NCI-H345 (cell line): ENCODE data around the gene ARHGAP18.

Experiments
- DNase-seq: peaks from one replicate; lab custom pipeline; 2025; lab: John Stamatoyannopoulos, UW

Gene ARHGAP18

DNA sequence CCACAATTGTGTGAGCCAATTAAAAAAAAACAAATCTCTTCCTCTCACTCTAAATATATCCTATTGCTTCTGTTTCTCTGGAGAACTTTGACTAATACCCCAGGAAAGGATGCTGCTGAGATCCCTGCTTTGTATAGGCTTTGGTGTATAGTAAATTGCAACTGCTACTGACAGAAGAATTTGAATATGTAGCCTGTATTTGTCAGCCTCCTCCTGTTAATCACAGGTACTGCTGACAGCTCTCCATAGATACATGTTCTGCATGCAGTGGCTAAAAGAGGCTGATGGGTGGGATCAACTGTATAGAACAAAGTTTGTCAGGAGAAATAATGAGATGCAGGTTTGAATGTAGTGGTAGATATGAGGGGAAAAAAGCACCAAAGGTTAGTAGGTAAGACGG is 95.0 kb downstream of the ARHGAP18 start:
- no peak for DNase-seq

DNA sequence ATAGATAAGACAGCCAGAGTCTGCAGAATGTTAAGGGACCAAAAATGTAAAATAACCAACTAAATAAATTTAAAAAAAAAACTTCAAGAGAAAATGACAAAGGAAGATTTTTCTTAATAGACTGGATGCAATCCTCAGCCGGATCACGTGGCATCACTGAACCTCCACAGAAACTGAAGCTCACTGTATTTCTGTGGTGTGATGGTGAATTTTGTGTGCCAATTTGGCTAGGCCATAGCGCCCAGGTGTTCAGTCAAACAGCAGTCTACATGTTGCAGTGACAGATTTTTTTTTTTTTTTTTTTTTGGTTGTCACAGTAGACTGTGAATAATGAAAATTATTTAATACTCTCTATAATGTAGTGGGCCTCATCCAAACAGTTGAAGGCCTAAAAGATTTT is 95.5 kb downstream of the ARHGAP18 start:
- DNase-seq: no peak

- no peak for DNase-seq
Observed at GRCh38 chr6:129612440-129612839, 97.5 kb downstream of the ARHGAP18 start.

- no peak for DNase-seq
Observed at GRCh38 chr6:129609635-129610034, 100.3 kb downstream of the ARHGAP18 start.

DNA sequence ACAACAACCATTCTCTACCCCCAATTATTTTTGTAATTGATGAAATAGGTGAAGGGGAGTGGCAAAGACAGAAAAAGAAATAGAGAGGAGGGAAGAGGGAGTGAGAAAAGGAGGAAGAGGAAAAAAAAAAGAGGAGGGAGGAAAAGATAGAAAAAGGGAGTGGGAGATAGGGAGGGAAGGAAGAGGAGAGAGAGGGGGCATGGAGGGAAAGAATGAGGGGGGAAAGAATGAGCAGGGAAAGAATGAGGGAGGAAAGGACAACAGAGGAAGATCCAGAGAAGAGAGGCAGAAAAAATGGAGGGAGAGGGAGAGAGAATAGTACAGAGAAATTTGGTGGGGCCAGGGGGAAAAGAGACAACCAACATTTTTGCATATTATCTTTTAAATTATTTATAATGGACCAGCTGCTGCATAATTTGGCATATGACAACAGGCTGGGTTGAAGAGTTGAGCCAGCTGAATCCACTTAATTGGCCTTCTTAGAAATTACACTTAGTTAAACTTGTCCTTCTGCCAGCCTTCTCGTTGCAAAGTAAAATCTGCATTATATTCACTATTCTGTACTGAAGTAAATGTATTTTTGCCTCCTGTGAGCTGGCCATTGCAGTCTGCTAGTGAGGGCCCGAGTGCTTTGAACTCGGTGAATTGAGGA is 101.0 kb downstream of the ARHGAP18 start:
- DNase-seq: no peak

DNA sequence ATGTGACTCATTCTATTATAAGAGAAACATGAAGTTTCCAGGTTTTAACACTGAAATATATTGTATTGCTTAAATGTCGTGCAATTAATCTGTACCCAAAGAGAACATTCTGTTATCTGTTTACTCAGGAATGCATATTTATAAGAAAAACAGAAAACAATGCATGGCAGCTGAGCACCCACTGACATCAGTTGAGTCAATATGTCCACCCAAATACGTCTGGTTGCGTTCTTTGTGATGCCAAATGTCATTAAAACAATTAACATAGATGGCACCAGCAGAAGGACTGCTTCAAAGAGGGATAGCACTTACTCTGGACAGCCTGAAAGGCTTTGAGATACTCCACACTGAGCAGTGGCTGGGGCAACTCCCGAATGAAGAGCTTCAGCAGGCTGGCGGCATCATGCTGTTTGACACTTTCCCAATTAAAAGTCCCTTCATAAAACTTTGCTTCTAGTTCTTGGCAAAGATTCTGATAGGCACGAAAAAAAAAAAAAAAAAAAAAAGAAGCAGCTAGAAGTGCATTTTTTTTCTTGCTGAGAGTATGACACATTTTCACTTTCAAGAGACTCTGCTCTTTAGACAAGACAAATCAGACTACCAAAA is 102.3 kb downstream of the ARHGAP18 start:
- DNase-seq: no peak

DNA sequence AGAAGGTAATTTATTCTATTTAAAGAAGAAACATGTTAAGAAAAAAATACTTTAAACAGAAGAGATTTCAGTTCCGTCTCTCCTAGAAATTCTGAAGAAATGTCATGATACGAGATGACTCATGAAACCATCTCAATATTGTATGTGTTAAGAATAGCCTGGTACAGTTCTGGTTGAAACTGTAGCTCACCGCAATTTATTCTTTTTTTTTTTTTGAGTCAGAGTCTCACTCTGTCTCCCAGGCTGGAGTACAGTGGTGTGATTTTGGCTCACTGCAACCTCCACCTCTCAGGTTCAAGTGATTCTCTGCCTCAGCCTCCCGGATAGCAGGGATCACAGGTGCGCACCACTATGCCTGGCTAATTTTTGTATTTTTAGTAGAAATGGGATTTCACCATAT is 103.3 kb downstream of the ARHGAP18 start:
- no peak for DNase-seq

- DNase-seq: no peak
Observed at GRCh38 chr6:129605967-129606366, 104.0 kb downstream of the ARHGAP18 start.

DNA sequence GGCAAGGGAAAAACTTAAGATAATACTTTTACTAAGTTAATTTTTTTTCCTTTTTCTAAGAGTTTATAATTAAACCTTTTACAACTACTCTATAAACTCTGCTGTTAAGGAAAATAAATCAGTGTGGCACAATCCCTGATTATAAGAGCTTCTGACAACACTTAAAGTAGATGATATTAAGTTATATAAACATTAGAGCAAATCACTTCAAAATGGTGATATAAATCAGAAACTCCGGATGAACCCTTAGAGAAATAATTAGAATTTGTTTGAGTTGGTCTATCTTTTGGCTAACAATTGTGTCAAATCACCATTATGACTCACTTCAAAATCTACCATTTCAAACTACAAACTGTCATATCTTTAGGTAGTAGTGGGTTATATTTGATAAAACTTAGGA is 104.9 kb downstream of the ARHGAP18 start:
- DNase-seq: no peak

DNA sequence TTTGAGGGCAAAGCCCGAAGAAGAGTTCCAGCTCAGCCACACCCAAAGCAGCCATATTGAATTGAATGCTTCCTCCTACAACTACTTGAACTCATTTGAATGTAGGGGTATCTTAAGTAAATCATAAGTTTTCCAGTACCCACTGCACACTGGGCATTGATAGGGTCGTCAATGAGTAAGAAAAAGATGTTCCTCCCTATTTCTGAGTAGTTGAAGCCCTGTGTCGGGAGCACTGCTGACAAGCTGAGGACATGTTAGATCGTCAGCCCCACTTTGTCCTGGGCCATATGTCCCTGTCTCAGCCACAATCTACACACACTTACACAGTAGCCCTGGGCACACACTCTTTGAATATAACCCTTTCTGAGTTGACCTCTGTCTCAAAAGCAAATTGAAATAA is 105.7 kb downstream of the ARHGAP18 start:
- no peak for DNase-seq

DNA sequence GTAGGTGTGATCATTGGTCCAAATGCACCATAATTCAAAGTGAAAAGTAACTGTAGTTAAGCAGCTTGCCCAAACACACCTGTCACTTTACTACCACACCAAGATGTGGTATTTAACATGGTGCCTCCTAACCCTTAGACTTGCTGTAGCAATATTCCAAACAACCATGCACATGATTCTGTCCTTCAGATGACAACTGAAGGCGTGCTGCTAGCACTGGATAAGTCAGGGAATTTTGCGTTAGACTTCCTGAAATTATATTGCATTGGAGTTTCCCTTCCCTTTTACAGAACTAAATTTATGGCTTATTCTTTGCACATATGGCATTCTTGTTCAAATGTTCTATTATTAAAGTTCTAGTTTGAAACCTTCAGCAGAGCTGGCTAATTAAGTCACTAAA is 106.2 kb downstream of the ARHGAP18 start:
- DNase-seq: no peak

- DNase-seq: no peak
Observed at GRCh38 chr6:129601323-129601722, 108.7 kb downstream of the ARHGAP18 start.

GRCh38 chr6:129599467-129599866 is 110.5 kb downstream of the ARHGAP18 start:
- peak; percentile 18 for DNase-seq

GRCh38 chr6:129598244-129599187 is 111.5 kb downstream of the ARHGAP18 start:
- peak; percentile 52 for DNase-seq

GRCh38 chr6:129597023-129597713 is 112.8 kb downstream of the ARHGAP18 start:
- no peak for DNase-seq

DNA sequence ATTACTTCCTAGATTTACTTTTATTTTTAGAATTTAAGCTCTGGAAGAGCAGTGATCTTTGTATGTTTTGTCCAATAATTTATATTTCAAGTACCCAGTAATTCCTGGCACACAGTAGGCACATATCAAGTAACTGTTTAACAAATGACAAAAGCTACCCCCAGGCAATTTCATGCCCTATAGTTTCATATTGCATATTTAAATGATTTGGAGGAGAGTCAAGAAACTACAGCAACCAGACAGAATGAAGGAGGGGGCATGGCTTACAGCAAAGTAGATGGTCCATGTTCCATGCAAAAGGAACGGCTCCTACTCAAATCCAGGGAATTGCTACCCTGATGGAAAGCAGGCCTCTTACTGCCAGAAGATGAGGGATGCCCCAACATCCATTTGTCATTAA is 113.5 kb downstream of the ARHGAP18 start:
- DNase-seq: no peak

DNA sequence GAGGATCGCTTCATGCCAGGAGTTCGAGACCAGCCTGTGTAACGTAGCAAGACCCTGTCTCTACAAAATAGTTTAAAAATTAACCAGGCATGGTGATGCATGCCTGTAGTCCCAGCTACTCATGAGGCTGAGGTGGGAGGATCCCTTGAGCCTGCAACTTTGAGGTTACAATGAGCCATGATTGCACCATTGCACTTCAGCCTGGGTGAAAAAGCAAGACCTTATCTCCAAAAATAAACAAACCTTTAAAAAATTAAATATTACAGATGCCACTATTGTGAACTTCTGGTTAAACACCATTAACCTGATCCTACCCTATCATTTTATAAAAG is 116.8 kb downstream of the ARHGAP18 start:
- no peak for DNase-seq

DNA sequence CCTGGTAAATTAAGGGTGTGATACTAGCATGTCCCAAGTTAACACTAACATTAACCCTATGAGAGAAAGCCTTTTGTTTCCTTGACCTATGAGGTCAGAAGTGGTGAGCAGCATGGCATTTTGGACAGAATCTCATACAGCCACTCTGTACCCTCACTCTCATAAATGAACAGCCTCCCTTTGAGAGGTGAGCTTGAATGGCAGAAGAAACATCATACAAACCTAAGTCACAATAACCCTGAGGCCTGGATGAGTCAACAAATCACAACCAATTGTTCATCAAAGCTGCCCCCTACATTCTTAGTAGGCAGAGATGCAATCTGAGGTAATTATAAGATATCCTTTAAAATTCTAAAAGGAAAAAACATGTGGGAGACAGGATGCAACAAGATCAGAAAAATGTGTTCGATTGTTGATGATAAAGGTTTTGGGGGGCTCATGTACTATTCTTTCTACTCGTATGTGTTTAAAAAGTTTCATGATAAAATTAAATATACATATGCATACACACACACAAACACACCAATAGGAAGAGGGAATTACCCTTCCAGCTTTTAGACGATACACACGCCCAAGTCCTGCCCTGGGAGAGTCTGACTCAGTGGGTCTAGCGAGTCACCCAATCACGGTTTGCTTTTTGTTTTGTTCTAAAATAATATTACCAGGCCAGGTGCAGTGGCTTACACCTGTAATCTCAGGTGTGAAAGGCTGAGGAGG is 117.3 kb downstream of the ARHGAP18 start:
- DNase-seq: no peak

GRCh38 chr6:129590408-129591022 is 119.5 kb downstream of the ARHGAP18 start:
- no peak for DNase-seq

- no peak for DNase-seq
Observed at GRCh38 chr6:129586815-129587214, 123.2 kb downstream of the ARHGAP18 start.

DNA sequence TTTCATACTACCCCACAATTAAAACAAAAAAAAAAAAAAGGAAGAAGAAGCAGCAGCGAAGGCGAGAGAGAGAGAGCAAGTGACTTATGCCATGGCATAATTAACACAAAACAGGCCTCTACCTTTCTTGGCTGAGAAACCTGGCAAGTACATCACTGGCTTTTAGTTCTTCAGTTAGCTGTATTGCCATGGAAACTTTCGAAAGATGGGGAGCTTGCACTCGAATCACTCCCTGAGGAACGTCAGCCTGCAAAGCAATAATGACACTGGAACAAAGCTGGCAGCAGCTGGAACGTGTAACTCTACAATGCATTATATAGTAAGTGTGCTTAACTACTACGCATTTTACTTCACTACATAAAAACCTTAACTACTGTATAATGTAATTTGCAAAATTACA is 126.1 kb downstream of the ARHGAP18 start:
- no peak for DNase-seq
